Stomach (tissue), 9 donors: ENCODE data around the gene RTP2. TPM values are rescaled to one million over a fixed set of nuclear protein-coding genes. Genes with fewer than 3 reads are reported as not detected.

Source experiments
- DNase-seq, 2 donors: peaks; one replicate each; pipeline versions ENCODE4 v3.0.0 to v3.0.0-alpha.2; 2013 to 2019
- H3K27ac ChIP-seq, 5 donors: fragments of 200-600 bp in 4 of 5; sonication (generic) in 4 of 5; one replicate each; pipeline ENCODE4 v1.5.1; 2013 to 2019; ENCODE audit warnings: mild to moderate bottlenecking in 1 of 5, moderate library complexity in 1 of 5
- H3K27me3 ChIP-seq, 3 donors: fragments of 200-600 bp; sonication (generic); one replicate each; pipeline ENCODE4 v1.5.1; 2017 to 2019; ENCODE audit warnings: mixed run types in 1 of 3
- H3K36me3 ChIP-seq, 4 donors: fragments of 200-600 bp; sonication (generic); 1 replicate in 3 of 4; 2 replicates in 1 of 4; pipeline ENCODE4 v1.5.1; 2016 to 2019
- H3K4me1 ChIP-seq, 4 donors: fragments of 200-600 bp; sonication (generic); one replicate each; pipeline ENCODE4 v1.5.1; 2016 to 2019
- H3K4me3 ChIP-seq, 4 donors: fragments of 200-600 bp; sonication (generic) in 3 of 4; one replicate each; pipeline ENCODE4 v1.5.1; 2016 to 2019; ENCODE audit warnings: mild to moderate bottlenecking in 1 of 4
- H3K9me3 ChIP-seq, 4 donors: fragments of 200-600 bp; sonication (generic); one replicate each; pipeline ENCODE4 v1.5.1; 2016 to 2019
- EP300 ChIP-seq: sonication (generic); formaldehyde crosslinking; IDR thresholded peaks from one replicate; pipeline ENCODE4 v1.6.1; 2017; ENCODE audit warnings: antibody characterized with exemption
- POLR2A ChIP-seq, 4 donors: fragments of 450-650 bp; IDR thresholded peaks; one replicate each; pipeline ENCODE4 v1.6.1; 2016; ENCODE audit warnings: antibody characterized with exemption in 4 of 4, control low read depth in 2 of 4, mild to moderate bottlenecking in 1 of 4, moderate library complexity in 1 of 4
- POLR2AphosphoS5 ChIP-seq, 3 donors: sonication (generic); formaldehyde crosslinking; IDR thresholded peaks; one replicate each; pipeline ENCODE4 v1.6.1; 2016; ENCODE audit warnings: antibody characterized with exemption in 3 of 3
- WGBS, 5 donors: extraction: QIAGEN DNeasy Blood & Tissue Kit in 3 of 5; methylation state at CpG; one replicate each; pipeline versions ENCODE4 v1.1.5 to v1.1.7; 2013 to 2018; 5-methylcytosine and 5-hydroxymethylcytosine counted together
- intact Hi-C: fragments of 100-400 bp; cut with DNase I; formaldehyde crosslinking; loops from one replicate; pipeline ENCODE4 v1.15.1; 2023; ENCODE audit warnings: low total_unique reads
- polyA plus RNA-seq, 3 donors: library from polyadenylated mRNA; stranded (reverse); fragments of 200-250 nt; gene quantifications; one replicate each; pipeline ENCODE4 v1.2.3, GENCODE V29; 2013
- total RNA-seq, 5 donors: library from RNA; depleted of rRNA; stranded (reverse); fragments of >200 nt; gene quantifications; one replicate each; pipeline versions ENCODE4 v1.1.0 to v1.2.3, GENCODE V29; 2014 to 2016
- TF ChIP-seq, protein P1 (sequence below), 7 experiments: fragments of 450-650 bp in 4 of 7; fragments of 200-600 bp in 3 of 7; sonication (generic) in 3 of 7; IDR thresholded peaks; one replicate each; pipeline ENCODE4 v1.5.1; 2016 to 2019; ENCODE audit warnings: antibody characterized with exemption in 7 of 7, control low read depth in 2 of 7, mild to moderate bottlenecking in 1 of 7
- donor health status: healthy with polysubstance abuse.
- donor health status: Bipolar disorder and iron deficiency.
- donor health status: healthy.

RTP2 gene
- total and polyA plus RNA-seq, 8 donors: not detected

DNA sequence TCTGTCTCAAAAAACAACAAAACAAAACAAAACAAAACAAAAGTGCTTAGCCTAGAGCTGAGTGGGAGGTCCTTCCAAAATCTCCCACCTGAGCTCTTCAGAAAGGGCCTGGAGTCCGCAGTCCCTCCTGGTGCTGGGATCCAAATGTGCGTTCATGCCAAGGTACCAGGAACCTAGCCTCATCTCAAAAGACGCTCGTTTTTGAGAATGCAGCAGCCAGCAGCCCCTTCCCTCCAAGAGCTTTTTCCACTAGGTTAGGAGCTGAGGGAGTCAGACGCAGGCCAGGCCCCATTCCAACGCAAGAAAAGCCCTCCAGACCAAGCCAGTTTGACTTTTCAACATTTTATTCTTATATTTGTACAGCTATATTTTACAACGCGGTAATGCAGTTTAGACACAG is 18.7 kb upstream of the RTP2 start:
- WGBS, 5 donors: 88 to 96% (median 94%) methylated on average over 8 of the region's 8 CpGs
- H3K36me3 ChIP-seq: peaks cover 47 to 59% (median 57%) of the 10 kb centered on the region in 4 donors
- H3K27ac ChIP-seq: no peak overlapping the region

DNA sequence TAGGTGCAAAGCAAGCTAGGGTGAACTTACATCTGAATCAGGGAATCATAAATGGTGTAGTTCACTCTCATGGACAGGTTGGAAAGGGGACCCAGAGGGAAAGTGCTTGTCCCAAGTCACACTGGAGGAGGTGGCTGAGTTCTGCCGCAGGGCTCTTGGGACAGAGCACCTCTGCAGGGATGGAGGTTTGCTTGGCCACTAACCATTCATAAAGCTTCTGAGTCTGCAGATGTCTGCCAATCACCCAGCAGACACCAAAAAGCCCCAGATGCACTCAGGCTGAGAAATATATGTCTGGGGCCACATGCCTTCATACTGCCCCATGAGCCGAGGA is 17.9 kb upstream of the RTP2 start:
- DNase-seq: no peak
- 92 to 98% (median 94%) methylated on average over 2 of the region's 2 CpGs for WGBS, 5 donors
- H3K27ac ChIP-seq: peak overlapping the region in 2 of 5 donors; percentile 5 to 16
- H3K27me3 ChIP-seq: no peaks in the 10 kb centered on the region
- no peak for TF ChIP-seq EP300
- TF ChIP-seq, protein P1, sequence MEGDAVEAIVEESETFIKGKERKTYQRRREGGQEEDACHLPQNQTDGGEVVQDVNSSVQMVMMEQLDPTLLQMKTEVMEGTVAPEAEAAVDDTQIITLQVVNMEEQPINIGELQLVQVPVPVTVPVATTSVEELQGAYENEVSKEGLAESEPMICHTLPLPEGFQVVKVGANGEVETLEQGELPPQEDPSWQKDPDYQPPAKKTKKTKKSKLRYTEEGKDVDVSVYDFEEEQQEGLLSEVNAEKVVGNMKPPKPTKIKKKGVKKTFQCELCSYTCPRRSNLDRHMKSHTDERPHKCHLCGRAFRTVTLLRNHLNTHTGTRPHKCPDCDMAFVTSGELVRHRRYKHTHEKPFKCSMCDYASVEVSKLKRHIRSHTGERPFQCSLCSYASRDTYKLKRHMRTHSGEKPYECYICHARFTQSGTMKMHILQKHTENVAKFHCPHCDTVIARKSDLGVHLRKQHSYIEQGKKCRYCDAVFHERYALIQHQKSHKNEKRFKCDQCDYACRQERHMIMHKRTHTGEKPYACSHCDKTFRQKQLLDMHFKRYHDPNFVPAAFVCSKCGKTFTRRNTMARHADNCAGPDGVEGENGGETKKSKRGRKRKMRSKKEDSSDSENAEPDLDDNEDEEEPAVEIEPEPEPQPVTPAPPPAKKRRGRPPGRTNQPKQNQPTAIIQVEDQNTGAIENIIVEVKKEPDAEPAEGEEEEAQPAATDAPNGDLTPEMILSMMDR (IDR thresholded peaks at IDR 0.05): no peak
- no peak for TF ChIP-seq POLR2A (IDR thresholded peaks at IDR 0.05)
- no peak for TF ChIP-seq POLR2AphosphoS5 (IDR thresholded peaks at IDR 0.05)
- H3K4me1 ChIP-seq: peaks cover 0 to 20% (median 8%) of the 10 kb centered on the region in 4 donors
- intact Hi-C loops: no loop called here
- no peaks in the 10 kb centered on the region for H3K9me3 ChIP-seq
- no peak overlapping the region for H3K4me3 ChIP-seq
- peaks cover 40 to 52% (median 49%) of the 10 kb centered on the region in 4 donors for H3K36me3 ChIP-seq

More for the DNA sequence above, 18.7 kb upstream of the RTP2 start:
- no peak for TF ChIP-seq POLR2A (IDR thresholded peaks at IDR 0.05)
- no peak for TF ChIP-seq EP300
- TF ChIP-seq, protein P1 (IDR thresholded peaks at IDR 0.05): no peak
- no peak for TF ChIP-seq POLR2AphosphoS5 (IDR thresholded peaks at IDR 0.05)
- Histone ChIP-seq H3K4me1 (peaks cover 0 to 20% (median 8%) of the 10 kb centered on the region in 4 donors), H3K4me3 (no peak overlapping the region), H3K9me3 (no peaks in the 10 kb centered on the region), H3K27me3 (no peaks in the 10 kb centered on the region)
- intact Hi-C loops: no loop called here
- DNase-seq: no peak

DNA sequence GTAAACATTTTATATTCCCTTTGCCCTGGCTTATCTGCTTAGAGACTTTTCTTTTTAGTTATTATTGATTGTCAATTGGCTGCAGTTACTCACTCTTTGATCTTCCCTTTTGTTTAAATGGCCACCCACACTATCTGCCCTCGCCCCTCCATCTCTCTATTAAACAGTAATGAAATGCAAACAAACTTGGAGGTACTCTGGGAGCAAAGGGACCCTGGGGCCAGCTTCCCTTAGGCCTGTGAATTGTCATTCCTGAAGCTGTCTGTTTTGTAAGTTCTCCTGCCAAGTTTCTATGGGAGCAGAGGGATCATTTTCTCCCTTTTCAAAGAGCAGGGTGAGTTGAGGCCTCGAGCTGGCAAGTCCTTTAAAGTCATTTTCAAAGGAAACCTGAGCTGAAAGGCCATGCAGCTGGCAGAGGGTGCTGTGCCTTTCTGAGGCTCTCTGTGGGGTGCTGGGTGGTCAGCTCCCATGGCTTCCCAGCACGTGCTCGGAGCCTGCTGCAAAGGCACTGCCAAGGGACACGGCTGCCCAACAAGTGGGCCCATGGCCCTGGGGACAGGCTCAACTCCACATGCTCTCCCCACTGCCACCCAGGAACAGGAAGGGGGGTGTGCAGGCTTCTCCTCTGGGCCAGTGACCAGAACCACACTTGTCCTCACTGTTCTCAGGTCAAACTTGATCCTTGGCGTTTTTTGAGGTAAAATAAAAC is 17.4 kb upstream of the RTP2 start:
- WGBS, 5 donors: 42 to 58% (median 44%) methylated on average over 6 of the region's 6 CpGs
- H3K27me3 ChIP-seq: no peaks in the 10 kb centered on the region
- H3K9me3 ChIP-seq: no peaks in the 10 kb centered on the region
- H3K27ac ChIP-seq: peak overlapping the region in 3 of 5 donors; percentile 5 to 33 (median 16)
- peak in 1 of 2 donors; percentile 51 for DNase-seq
- H3K4me1 ChIP-seq: peaks cover 0 to 20% (median 8%) of the 10 kb centered on the region in 4 donors
- H3K4me3 ChIP-seq: no peak overlapping the region
- peaks cover 35 to 47% (median 44%) of the 10 kb centered on the region in 4 donors for H3K36me3 ChIP-seq
- TF ChIP-seq, protein P1 (IDR thresholded peaks at IDR 0.05): no peak
- no peak for TF ChIP-seq POLR2A (IDR thresholded peaks at IDR 0.05)
- intact Hi-C loops: no loop called here

DNA sequence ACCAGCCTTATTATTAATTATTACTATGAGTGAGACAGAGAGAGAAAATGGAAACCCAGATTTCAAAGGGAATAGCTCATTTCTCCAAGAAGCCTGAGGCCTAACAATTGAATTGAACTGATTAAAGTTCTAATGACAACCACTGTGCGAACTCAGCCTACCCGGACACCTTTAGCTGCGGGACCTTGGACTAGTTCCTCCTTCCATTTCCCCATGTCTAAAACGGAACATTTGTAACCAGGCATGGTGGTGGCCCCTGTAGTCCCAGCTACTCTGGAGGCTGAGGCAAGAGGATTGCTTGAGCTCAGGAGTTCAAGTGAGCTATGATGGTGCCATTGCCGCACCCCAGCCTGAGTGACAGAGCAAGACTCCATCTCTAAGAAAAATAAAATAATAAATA is 16.4 kb upstream of the RTP2 start:
- TF ChIP-seq EP300 (no peak), POLR2A (IDR thresholded peaks at IDR 0.05) (no peak), POLR2AphosphoS5 (IDR thresholded peaks at IDR 0.05) (no peak)
- TF ChIP-seq, protein P1 (IDR thresholded peaks at IDR 0.05): no peak
- Histone ChIP-seq H3K4me1 (peaks cover 0 to 28% (median 11%) of the 10 kb centered on the region in 4 donors), H3K4me3 (no peak overlapping the region), H3K27ac (no peak overlapping the region), H3K9me3 (no peaks in the 10 kb centered on the region), H3K27me3 (no peaks in the 10 kb centered on the region), H3K36me3 (peaks cover 25 to 37% (median 34%) of the 10 kb centered on the region in 4 donors)
- 80 to 95% (median 92%) methylated on average over 5 of the region's 5 CpGs for WGBS, 5 donors
- intact Hi-C loops: no loop called here
- no peak for DNase-seq
